ENCODE results near the gene NAA80. TPM values are rescaled to one million over a fixed set of nuclear protein-coding genes. Genes with fewer than 3 reads are reported as not detected.
A peak's percentile ranks its signal among the peaks of the same experiment; 100 is the strongest.

The NAA80 gene
- total and polyA plus RNA-seq, 7 donors, result 6.8 to 12.8 (median 8.6) TPM

DNA sequence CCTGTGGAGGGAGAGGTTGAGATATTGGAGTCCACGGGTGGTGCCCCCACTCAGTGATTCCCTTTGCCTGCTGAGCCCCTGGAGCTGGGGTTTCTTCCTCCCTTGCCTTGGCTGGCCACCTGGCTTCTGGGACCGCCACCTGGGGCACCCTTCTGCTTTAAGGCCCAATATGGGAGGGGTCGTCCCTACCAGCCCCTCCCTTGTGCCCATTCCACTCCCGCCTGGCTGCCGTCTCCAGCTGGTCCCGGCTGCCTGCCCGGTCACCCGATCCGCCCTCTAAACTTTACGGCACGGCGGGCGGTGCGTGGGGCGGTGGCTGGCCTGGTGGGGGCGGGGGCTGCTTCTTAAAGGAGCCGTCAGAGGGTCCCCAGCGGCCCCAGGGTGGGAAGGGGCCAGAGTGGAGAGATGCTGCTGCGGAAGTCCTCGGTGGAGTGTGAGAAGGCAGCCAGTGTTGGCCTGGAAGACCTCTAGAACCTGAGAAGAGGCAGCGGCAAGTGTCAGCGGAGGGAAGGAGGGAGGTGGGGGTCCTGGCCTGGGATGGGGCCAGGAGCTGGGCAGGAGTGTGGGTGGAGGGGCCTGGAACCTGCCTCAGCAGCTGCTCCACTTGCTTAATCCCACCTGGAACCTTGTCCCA, 31.8 kb downstream of the NAA80 start:
- DNase-seq (peak; percentile 72 to 85), ATAC-seq (peak; percentile 59 to 81 (median 66))
- no peaks in the 10 kb centered on the region for H3K9me3 ChIP-seq
- H3K36me3 ChIP-seq (ENCODE audit: insufficient read depth in 1 of 2, low read depth in 1 of 2), result no peaks in the 10 kb centered on the region
- H3K27me3 ChIP-seq (ENCODE audit: insufficient read depth in 3 of 3, low read length in 2 of 3), result no peaks in the 10 kb centered on the region
- peak overlapping the region; percentile 82 for H3K27ac ChIP-seq
- TF ChIP-seq, protein P1, sequence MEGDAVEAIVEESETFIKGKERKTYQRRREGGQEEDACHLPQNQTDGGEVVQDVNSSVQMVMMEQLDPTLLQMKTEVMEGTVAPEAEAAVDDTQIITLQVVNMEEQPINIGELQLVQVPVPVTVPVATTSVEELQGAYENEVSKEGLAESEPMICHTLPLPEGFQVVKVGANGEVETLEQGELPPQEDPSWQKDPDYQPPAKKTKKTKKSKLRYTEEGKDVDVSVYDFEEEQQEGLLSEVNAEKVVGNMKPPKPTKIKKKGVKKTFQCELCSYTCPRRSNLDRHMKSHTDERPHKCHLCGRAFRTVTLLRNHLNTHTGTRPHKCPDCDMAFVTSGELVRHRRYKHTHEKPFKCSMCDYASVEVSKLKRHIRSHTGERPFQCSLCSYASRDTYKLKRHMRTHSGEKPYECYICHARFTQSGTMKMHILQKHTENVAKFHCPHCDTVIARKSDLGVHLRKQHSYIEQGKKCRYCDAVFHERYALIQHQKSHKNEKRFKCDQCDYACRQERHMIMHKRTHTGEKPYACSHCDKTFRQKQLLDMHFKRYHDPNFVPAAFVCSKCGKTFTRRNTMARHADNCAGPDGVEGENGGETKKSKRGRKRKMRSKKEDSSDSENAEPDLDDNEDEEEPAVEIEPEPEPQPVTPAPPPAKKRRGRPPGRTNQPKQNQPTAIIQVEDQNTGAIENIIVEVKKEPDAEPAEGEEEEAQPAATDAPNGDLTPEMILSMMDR (IDR thresholded peaks at IDR 0.05), result no peak
- peaks cover 48% of the 10 kb centered on the region for H3K4me1 ChIP-seq
- intact Hi-C loops (cut with DNase I), result loop anchor here in 1 of 2 donors (10.0 kb wide), 1 partner anchor 277 kb away; no protein-coding TSS in a partner anchor
- H3K4me3 ChIP-seq, result peak overlapping the region; percentile 72
- 3 to 5% (median 4%) methylated on average over 21 to 22 of the region's 22 CpGs for WGBS, 3 donors

DNA sequence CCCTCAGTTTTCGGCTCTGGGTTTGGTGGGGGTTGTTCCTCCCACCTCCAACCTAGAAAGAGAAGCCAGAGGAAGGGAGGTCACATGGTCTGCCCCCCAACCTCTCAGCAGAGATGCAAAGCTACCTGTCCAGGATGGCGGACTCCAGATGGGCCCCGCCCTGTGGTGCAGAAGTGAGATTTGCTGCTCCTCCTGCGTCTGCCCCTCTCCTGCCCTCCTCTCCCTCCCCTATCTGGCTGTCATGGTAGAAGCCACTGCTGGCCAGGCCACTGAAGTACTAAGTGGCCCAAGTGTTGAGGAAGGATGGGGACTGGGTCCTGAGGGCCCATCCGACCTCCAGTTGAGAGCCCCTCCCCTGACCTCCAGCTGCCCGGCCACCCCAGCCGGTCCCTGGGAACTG, 32.4 kb downstream of the NAA80 start:
- H3K27ac ChIP-seq, result peak overlapping the region; percentile 82
- TF ChIP-seq, protein P1 (IDR thresholded peaks at IDR 0.05), result no peak
- no peak for DNase-seq
- ATAC-seq, result peak in 1 of 4 donors; percentile 7
- 54 to 67% (median 57%) methylated on average over 7 of the region's 7 CpGs for WGBS, 3 donors
- intact Hi-C loops (cut with DNase I), result loop anchor here in 1 of 2 donors (10.0 kb wide), 1 partner anchor 278 kb away; no protein-coding TSS in a partner anchor
- peaks cover 48% of the 10 kb centered on the region for H3K4me1 ChIP-seq
- no peaks in the 10 kb centered on the region for H3K36me3 ChIP-seq (ENCODE audit: insufficient read depth in 1 of 2, low read depth in 1 of 2)
- peak overlapping the region; percentile 72 for H3K4me3 ChIP-seq
- no peaks in the 10 kb centered on the region for H3K27me3 ChIP-seq (ENCODE audit: insufficient read depth in 3 of 3, low read length in 2 of 3)
- no peaks in the 10 kb centered on the region for H3K9me3 ChIP-seq

DNA sequence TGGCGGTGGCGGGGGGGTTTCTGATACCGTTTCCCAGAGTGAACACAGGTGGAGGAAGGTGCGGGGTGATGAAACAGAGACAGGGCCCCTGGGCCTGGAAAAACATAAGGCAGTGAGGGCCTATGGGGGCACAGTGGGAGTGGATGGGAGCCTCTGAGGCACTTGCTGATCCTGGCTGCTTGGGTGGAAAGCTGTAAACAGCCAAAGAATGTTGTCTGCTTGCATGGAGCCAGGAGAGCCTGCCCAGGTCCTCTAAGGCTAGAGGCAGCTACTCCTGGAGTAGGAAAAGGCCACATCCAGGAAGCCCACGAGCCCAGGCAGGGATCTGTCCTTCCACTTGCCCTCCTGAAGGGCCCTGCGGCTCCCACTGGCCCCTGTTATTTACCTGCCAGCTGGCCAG, 33.2 kb downstream of the NAA80 start:
- no peaks in the 10 kb centered on the region for H3K9me3 ChIP-seq
- 69 to 71% (median 70%) methylated on average over 6 of the region's 6 CpGs for WGBS, 3 donors
- H3K27me3 ChIP-seq (ENCODE audit: insufficient read depth in 3 of 3, low read length in 2 of 3), result no peaks in the 10 kb centered on the region
- H3K4me1 ChIP-seq, result peaks cover 49% of the 10 kb centered on the region
- ATAC-seq (no peak), DNase-seq (no peak)
- no peak overlapping the region for H3K4me3 ChIP-seq
- no peaks in the 10 kb centered on the region for H3K36me3 ChIP-seq (ENCODE audit: insufficient read depth in 1 of 2, low read depth in 1 of 2)
- TF ChIP-seq, protein P1 (IDR thresholded peaks at IDR 0.05), result no peak
- H3K27ac ChIP-seq, result peak overlapping the region; percentile 63
- intact Hi-C loops (cut with DNase I), result loop anchor here in 1 of 2 donors (10.0 kb wide), 1 partner anchor 279 kb away; no protein-coding TSS in a partner anchor

DNA sequence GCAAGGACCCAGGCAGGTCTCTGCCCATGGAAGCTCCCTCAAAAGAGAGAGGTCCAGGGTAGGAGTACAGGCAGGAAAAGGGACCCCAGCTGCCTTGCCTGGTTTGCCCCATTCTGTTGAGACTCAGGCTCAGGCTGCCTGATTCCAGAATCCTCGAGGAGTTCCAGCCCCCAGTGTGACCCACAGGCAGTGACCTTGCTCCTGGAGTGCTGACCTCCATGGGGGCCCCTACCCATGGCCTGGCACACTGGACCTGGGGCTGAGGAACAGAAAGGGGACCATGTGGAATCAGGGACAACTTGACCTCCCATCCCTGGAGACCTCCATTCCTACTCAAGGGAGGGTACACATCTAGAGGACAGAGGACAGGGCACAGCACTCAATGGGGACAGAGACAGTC, 33.6 kb downstream of the NAA80 start:
- H3K4me1 ChIP-seq, result peaks cover 54% of the 10 kb centered on the region
- WGBS, 3 donors, result 17 to 54% (median 32%) methylated on average over 1 of the region's 1 CpG
- DNase-seq (no peak), ATAC-seq (no peak)
- H3K27me3 ChIP-seq (ENCODE audit: insufficient read depth in 3 of 3, low read length in 2 of 3), result no peaks in the 10 kb centered on the region
- no peaks in the 10 kb centered on the region for H3K9me3 ChIP-seq
- TF ChIP-seq, protein P1 (IDR thresholded peaks at IDR 0.05), result no peak
- H3K27ac ChIP-seq, result peak overlapping the region; percentile 63
- intact Hi-C loops (cut with DNase I), result loop anchor here in 1 of 2 donors (10.0 kb wide), 1 partner anchor 279 kb away; no protein-coding TSS in a partner anchor
- H3K36me3 ChIP-seq (ENCODE audit: insufficient read depth in 1 of 2, low read depth in 1 of 2), result no peaks in the 10 kb centered on the region
- H3K4me3 ChIP-seq, result no peak overlapping the region

Data from psoas muscle (tissue), 8 donors.